GM12801 (cell line): ENCODE data around the gene ESRRG.

Experiments used
- CTCF ChIP-seq: IDR thresholded peaks from one replicate; pipeline ENCODE4 v1.5.1; 2011; ENCODE audit warnings: control low read depth; ENCODE audit not compliant: insufficient read length; ENCODE audit errors: extremely low read depth

The ESRRG gene

GRCh38 chr1:216630532-216630931 lies 92.7 kb downstream of the ESRRG start:
- TF ChIP-seq CTCF: no peak

- no peak for TF ChIP-seq CTCF
Measured at GRCh38 chr1:216627252-216627651, 96.0 kb downstream of the ESRRG start.

DNA sequence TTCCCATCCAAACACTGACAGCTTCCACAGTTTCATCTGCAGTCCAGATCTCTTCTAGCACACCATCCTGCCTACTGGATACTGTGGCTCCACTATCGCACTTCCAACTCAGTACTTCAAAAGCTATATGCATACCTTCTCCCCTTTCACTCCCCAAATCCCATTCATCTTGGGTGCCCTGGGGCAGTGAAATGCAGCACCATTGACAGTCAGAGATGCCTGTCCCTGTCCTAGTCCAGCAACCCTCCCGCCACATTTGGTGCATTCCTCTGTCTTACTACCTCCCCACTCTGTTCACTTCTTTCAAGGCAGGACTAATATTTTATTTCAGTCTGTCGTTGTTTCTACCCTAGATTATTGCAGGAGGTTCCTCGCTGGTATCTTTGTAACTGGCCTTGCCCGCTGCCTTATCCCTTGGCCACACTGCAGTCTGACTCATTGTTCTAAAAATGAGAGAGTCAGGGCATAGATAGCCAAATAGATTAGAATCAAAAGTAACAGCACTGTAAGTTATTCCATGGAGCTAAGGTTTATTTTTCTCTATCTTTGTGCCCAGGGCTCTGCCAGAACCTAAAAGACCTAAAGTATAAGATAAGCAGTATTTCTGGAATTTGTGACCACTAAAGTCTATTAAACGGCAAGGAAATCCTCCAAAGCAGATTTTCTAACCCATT lies 96.7 kb downstream of the ESRRG start:
- no peak for TF ChIP-seq CTCF

- TF ChIP-seq CTCF: no peak
Measured at GRCh38 chr1:216621536-216621935, 101.7 kb downstream of the ESRRG start.

DNA sequence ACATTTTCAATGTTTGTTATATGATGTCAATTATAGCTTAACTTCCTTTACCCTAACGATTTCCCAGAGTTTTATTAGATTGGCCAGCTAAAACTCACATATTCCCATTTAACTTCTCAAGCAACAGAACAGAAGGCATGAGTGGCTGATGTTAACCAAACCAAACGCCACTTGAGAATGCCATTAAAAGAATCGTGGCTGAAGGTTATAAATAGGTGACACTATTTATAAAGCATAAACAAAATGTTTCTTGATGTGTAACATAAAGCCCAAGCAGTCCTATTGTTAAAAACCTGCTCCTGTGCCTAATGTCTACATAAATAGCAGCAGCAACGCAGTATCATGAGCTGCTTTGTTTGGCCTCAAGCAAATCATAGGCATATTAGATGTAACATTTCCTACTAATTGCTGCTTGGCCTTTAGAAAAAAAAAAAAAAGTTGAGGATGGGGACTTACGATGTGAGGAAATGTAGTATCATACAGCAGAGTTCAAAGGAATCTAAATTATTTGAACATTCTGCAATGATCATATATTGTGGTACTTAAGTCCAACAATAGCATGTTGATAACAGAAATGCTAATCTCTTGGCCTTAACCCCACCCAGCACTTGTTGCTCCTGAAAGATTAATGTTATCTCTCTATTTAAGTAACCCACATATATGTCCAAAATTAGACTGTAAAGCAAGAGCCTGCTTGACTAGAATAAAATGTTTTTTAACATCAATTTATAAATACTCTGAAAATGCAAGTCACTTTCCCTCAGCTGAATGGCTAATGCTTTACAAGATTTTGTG lies 106.0 kb downstream of the ESRRG start:
- TF ChIP-seq CTCF: no peak

- TF ChIP-seq CTCF: no peak
Measured at GRCh38 chr1:216616425-216616824, 106.8 kb downstream of the ESRRG start.

- TF ChIP-seq CTCF: no peak
Measured at GRCh38 chr1:216614011-216614934, 109.0 kb downstream of the ESRRG start.
